CMK (cell line): Measurements from ENCODE around the gene PRSS22.
A peak's percentile ranks its signal among the peaks of the same experiment; 100 is the strongest.

ENCODE experiments used
- DNase-seq: peaks from one replicate; pipeline ENCODE4 v3.0.0-alpha.2; 2010; ENCODE audit warnings: low read depth

PRSS22 gene, protein sequence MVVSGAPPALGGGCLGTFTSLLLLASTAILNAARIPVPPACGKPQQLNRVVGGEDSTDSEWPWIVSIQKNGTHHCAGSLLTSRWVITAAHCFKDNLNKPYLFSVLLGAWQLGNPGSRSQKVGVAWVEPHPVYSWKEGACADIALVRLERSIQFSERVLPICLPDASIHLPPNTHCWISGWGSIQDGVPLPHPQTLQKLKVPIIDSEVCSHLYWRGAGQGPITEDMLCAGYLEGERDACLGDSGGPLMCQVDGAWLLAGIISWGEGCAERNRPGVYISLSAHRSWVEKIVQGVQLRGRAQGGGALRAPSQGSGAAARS

DNA sequence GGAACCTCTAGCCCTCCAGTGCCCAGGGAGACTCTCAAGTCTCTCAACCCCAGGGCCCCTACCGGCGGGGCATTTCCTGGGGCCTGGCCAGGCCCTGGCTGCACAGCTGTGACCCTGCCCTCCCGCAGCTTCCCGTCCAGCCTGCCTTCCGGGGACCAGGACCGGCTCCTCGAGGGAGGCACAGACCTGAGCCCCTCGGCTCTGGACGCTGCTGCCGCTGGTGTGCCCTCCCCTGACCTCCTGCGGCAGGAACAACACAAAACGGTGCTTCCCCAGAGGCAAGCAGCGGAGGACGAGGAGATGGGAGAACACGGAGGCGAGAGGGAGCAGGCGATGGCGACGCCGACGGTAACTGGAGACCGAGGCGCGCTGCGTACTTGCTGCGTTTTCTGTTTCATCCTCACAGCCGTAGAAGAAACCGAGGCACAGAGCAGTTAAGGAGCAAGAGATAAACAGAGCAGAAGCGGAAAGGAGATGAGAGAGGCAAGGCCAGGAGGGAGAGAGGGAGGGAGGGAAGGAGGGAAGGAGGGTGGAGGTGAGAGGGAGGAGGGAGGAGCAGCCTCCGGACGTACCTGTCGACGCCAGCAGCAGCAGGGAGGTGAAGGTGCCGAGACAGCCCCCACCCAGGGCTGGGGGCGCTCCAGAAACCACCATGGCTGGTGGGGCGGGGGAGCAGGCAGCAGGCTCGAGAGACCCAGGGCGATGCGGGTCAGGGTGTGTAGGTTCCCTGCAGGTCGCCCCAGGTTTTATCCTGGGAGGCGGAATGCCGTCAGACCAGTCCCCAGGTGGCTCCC is at the start of gene PRSS22:
PRSS22 (minus strand) TSS at position 720 of the 794 bp plus-strand sequence; CDS start at position 654, 66 bp downstream.
- no peak for DNase-seq

DNA sequence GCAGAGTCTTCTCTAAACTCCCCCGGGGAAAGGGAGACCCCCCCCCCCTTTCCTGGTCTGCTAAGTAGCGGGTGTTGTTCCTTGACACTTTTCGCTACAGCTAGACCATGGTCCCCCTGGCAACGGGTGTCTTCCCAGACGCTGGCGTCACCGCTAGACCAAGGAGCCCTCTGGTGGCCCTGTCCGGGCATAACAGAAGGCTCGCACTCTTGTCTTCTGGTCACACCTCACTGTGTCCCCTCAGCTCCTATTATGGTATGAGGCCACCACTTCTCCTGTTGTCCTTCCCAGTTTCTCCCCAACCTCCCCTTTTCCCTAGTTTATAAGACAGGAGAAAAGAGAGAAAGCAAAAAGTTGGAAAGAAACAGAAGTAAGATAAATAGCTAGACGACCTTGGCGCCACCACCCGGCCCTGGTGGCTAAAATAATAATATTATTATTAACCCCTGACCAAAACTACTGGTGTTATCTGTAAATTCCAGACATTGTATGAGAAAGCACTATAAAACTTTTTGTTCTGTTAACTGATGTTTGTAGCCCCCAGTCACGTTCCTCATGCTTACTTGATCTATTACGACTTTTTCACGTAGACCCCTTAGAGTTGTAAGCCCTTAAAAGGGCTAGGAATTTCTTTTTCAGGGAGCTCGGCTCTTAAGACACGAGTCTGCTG is 49.2 kb upstream of the PRSS22 start:
- DNase-seq, result peak; percentile 20

DNA sequence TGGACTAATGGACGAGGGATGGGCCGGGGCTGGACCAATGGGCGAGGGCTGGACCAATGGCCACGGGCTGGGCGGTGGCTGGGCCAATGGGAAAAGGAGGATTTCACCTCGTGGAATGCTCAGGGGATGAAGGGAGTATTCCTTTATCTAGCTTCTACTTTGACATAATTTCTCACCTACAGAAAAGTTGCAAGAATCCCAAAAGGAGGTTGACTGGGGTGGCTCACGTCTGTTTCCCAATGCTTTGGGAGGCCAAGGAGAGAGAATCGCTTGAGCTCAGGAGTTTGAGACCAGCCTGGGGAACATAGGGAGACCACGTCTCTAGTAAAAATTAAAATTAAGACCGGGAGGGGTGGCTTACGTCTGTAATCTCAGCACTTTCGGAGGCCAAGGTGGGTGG is 48.0 kb upstream of the PRSS22 start:
- no peak for DNase-seq

DNA sequence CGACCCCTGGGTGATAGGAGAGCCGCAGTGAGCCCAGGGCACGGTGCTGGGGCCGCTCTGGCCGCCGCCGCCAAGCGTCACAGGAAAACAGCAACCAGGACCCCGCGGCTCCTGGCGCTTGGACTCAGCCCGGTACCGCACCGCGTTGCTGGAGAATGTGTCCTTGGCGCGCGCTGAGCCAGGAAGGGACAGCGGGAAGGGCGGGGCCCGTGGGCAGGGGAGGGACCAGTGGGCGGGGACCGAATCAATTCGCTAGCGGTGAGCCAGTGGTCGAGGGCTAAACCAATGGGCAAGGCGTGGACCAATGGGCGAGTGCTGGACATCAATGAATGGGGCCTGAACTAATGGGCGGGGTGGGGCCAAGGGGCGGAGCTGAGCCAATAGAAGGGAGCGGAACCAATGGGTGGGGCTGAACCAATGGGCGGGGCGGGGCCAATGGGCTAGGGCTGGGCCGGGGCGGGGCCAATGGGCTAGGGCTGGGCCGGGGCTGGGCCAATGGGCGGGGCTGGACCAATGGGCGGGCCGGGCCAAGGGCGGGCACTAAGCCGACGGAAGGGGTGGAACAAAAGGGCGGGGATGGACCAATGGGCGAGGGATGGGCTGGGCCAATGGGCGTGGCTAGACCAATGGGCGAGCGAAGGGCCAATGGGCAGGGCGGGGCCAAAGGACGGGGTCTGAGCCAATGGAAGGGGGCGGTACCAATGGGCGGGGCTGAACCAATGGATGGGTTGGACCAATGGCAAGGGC is 47.4 kb upstream of the PRSS22 start:
- peak; percentile 97 for DNase-seq

DNA sequence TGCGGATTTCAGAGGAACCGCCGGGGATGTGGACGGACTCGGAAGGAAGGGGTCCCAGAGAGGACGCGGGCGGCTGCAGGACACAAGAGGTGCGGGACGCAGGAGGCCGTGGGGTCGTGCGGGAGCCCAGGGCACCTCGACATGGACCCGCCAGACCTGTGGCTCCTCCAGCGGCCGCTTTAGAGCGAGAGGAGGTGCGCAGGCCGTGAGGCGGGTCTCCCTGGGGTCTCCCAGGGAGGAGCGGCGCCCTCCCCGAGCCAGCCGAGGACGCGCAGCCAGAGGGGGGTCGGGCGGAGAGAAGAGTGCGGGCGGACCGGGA is 46.9 kb upstream of the PRSS22 start:
- DNase-seq, result no peak

DNA sequence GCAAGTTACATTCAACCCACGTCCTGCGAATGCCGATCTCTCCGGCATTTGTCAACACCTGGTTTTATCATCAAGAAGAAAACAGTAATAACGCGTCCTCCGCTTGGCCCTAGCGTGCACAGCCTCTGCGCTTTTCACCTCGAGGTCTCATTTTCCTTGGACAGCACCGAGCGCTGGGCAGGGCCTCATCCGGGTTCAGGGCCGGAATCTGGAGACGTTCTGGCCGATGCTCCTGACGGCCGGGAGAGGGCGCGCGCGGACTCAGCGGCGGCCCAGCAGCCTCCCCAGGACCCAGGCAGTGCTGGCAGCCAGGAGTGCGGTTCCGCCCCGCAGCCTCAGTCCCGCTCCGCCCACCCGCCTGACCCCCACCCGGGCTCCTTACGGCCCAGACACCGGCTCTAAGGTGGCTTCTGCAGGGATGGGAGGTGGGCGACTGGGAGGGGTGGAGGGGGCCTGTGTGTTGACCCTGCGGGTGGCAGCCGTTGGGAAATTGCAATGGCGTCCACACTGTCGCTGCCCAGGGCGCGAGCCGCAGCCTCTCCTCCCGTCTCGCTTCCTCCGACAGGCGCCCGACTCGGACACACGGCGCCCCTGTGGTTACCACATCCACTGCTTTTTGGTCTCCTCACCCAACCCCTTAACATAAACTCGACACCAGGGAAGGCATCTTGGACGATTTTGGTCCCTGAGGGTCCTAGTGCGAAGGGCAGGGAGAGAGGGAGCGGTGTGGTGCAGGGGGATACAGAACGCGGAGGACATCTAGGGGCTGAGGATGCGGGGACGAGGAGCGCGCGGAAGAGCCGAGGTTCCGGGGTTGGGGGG is 46.3 kb upstream of the PRSS22 start:
- DNase-seq, result peak; percentile 65

DNA sequence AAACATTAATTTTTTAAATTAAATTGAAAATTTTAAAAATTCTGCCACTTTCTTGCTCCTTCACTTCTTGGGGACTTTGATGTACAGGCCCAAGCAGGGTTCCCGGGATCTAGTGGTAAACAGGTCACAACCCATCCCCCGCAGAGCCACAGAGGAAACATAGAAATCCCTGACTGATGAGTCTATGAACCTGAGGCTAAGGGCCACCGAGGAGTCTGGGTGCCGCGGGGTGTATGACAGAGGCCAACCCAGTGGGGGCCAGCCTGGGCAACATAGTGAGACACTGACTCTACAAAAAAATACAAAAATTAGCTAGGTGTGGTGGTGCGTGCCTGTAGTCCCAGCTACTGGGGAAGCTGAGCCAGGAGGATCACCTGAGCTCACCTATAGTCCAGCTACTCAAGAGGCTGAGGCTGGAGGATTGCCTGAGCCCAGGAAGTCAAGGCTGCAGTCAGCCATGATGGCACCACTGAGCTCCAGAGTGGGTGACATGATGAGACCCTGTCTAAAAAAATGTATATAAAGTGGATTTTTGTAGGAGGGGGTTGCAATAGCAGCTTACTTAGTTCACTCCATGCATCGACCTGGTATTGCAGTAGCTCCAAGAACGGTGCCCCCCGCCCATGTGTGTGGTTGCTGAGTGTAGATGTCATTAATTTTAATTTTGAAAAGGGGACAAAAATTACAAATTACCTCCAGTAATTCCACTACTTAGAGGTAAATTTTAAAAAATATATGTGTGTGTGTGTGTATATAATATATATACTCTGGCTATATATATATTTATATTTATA is 44.6 kb upstream of the PRSS22 start:
- DNase-seq, result no peak

DNA sequence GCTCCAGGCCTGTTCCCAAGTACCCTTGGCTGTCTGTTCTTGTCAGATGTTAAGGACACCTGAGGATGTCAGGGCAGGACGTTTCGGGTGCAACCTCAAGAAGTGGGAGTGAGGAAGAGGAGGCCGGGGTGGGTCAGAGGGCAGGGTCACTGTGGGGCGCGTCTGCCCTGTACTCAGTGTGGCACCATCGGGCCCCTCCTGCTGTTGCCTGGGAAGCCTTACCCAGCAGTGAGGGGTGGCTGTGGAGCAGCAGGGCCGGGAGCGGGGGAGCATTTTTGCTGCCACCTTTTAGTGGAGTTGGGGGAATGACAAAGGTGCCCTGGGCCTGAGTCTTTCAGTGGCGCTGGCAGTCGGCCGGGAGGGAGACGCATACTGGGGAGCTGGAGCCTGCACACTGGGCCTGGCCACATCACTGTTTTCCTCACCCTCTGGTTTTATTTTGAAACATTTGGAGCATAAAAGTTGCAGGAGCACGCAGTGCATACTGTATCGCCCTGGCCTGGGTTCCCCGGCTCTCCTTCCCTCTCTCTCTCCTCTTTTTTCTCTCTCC is 42.6 kb upstream of the PRSS22 start:
- DNase-seq, result no peak

DNA sequence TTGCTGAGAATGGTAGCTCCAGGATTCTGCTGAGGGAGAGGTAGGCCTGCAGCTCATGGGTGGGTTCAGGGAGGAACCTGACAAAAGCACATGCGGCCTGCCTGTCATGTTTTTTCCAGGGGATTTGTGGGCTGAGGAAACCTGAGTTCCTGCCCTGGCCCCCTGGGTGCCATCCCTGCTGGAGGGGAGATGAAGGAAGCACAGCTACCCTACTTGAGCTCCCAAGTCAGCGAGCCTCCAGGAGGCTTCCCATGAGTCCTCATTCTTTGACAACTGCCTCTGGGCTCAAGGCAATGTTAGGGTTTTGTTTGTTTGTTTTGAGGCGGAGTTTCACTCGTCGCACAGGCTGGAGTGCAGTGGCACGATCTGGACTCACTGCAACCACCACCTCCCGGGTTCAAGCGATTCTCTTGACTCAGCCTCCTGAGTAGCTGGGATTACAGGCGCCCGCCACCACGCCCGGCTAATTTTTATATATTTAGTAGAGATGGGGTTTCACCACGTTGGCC is 41.6 kb upstream of the PRSS22 start:
- no peak for DNase-seq

DNA sequence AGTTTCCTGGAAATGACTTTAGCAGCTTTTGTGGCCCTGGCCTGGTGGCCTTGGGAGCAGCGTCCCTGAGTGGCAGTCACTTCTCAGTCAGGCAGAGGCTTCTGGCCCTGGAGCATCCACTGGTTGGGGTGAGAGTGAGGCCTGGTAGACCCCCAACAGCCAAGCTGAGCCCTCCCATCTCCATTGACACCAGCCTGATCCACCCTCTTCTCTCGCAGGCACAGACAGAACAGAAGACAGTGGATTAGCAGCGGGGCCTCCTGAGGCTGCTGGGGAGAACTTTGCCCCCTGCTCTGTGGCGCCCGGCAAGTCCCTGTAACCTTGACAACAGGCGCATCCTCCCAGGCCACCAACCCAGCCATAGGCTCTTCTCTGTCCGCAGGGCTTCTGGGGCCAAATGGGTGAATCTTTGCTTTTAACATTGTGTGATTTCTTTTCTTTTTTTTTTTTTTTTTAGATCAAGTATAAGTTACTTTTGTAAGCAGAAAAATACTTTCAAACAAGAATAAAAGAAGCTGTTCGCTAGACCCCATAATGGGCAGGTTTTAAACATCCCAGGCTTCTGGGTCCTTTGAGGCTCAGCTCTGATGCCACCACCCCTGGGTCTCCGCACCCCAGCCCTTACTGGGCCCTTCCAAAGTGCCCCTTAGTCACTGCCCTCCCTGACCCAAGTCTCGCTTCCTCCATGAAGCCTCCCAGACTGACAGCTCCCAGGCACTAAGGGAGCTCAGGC is 41.0 kb upstream of the PRSS22 start:
- DNase-seq, result no peak

DNA sequence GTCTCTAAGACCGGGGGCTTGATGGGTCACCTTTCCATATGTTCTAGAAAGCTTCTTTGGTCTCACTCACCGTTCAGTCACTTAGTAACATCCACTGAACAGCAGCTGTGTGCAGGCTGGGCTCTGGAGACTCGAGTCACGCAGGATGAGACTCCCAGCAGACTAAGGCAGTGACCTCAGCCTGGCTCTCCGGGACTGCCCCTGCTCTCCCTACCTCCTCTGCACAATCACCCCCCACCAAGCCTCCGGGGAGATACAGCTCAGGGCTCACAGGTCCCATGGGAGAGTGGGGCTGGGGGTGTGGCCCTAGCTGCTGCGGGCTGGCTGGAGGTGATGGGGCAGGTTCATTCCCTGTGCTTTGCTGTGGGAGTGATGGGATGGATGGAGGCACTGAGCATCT is 39.1 kb upstream of the PRSS22 start:
- no peak for DNase-seq

DNA sequence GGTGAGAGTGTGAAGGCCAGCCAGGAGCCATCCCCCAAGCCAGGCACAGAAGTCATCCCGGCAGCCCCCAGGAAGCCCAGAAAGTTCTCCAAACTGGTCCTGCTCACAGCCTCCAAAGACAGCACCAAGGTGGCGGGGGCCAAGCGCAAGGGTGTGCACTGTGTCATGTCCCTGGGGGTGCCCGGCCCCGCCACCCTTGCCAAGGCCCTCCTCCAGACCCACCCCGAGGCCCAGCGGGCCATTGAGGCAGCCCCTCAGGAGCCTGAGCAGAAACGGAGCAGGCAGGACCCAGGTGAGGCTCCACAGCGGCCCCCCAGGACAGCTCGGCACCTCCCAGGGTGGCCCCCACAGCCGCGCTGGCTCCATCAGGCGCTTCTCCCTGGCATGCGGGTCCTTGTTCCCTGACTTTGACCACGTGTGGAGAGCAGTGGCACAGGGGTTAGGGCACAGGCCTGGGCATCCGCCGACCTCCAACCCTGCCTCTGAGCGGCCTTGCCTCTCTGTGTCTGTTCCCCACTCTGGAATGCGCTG is 38.6 kb upstream of the PRSS22 start:
- DNase-seq, result no peak

DNA sequence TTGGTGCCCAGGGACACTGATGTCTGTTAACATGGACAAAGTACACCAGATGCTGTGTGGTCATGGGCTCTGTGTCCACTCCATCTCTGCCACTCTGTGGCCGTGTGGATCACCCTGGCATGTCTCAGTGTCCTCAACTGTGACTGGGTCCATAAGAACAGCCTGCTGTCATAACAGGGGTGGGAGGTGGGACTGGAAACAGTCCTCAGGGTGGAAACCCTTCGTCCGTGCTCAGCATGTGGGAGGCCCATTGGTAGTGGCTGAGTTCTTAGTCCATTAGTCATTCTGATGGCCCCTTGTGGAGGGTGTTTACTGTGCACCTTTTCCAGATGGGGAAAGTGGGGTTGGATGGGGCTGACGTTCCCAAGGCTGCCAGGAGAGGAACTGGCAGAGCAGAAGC is 37.8 kb upstream of the PRSS22 start:
- no peak for DNase-seq

DNA sequence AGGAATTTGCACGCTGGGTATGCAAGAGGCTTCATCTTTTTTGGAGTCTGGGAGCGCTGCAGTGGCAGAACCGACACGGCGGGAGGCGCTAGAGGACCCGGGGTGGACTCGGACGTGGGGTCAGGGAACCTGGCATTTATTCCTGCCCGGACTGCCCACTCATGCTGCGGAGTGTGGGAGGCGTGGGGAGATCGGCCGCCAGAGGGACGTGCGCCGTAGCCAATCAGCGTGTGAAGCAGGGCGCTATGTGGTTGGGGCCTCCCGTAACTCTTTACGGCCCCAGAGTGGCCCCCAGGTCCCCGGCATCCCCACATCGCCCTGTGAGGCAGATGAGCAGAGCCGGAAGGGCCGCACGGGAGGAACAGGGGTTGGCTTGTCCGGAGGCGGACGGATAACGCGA is 36.3 kb upstream of the PRSS22 start:
- DNase-seq, result no peak

DNA sequence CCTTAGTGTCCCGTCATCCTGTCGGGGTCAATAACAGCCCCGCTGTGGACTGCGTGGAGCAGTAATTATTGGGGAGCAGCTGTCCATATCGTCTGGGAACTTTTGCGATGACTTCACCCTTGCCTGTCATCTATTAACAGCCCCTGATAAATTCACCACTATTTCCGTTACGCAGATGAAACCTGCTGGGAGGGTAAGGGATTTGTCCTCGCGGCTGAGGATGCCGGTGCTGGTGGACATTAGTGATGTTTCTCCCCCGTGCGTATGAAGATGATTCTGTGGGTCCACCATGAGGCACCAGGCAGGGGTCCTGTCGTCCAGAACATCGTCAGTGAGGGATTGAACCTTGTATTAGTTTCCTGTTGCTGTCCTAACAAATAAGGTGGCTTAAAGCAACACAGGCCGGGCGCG is 26.1 kb upstream of the PRSS22 start:
- DNase-seq, result no peak

DNA sequence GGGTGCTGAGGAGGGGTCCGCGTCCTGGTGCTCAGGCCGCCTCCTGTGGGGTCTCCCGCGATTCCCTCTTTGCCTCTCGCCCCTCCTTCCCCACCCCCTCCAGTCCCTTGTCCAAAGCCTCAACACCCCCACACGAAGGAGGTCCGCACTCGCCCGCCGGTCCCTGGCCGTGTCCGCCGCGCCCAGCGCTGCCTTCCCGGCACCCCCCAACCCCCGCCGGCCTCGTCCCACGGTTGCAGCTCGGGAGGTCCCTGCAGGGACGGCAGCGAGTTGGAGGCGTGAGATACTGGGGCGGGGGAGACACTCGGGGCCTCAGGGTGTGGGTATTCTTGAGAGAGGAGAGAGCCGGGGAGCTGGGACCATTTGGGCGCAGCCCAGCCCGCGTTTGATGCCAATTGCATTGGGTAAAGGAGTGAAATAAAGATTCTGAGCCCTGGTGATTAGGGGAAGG is 25.5 kb upstream of the PRSS22 start:
- DNase-seq, result no peak

DNA sequence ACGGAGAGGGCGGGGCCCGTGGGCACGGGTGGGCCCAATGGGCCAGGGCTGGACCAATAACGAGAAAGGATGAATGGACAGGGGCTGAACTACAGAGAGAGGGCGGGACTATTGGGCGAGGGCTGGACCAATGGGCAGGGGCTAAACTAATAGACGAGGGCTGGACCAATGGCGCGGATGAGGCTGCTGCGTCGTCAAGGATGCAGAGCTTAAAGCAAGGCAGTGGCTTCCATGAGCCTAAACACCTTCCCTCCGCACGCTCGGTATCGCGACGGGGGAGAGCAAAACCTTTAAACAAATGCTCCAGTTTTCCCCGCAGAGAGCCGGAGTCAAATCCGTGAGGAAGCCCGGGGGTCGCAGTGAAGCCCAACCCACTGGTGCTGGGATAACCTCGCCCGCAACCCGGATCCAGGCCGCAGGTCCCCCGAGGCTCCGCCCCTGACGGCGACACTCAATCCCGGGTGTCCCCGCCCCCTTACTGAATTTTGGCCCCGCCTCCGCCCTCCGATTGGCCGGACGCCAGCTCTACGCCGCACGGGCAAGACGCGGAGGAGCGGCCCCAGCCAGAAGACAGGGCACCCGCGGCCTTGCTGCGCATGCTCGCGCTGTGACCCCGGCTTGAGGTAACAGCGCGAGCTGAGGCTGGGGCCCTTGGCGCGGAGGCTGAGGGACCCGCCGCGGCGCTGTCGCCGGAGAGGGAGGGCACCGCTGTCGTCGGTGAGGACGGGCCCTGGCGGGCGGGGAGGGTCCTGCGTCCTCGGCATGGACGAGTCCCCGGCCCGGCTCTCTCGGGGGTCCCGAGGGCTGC is 24.9 kb upstream of the PRSS22 start, which contains the start of gene FLYWCH2:
FLYWCH2 (plus strand) TSS at position 566 of the 808 bp plus-strand sequence. CDS start 13,235 bp downstream, outside the sequence.
- DNase-seq, result peak; percentile 93
